HFF-Myc (cell line): ENCODE results near the gene PCDH1.

Experiments used
- DNase-seq: peaks from one replicate; pipeline ENCODE4 v3.0.0-alpha.2; 2011; ENCODE audit warnings: low read depth; ENCODE audit errors: extremely low read depth
- H3K4me3 ChIP-seq: replicated peaks from 2 replicates; pipeline ENCODE4 v1.5.1; 2011; ENCODE audit warnings: low read depth, mild to moderate bottlenecking, control low read depth, low read length
- CTCF ChIP-seq: IDR thresholded peaks from 2 replicates; pipeline ENCODE4 v1.5.1; 2012; ENCODE audit warnings: mild to moderate bottlenecking, low read depth, low read length, control low read depth; ENCODE audit errors: missing control alignments

PCDH1 gene

GRCh38 chr5:141910271-141910673 lies 32.1 kb upstream of the PCDH1 start:
- H3K4me3 ChIP-seq = no peak overlapping the region
- no peak for DNase-seq
- TF ChIP-seq CTCF = no peak

- no peak for DNase-seq
- no peak for TF ChIP-seq CTCF
- no peak overlapping the region for H3K4me3 ChIP-seq
Measured at GRCh38 chr5:141909212-141909611, 31.0 kb upstream of the PCDH1 start.

GRCh38 chr5:141908796-141909195 lies 30.6 kb upstream of the PCDH1 start:
- no peak for DNase-seq
- no peak for TF ChIP-seq CTCF
- H3K4me3 ChIP-seq = no peak overlapping the region

- TF ChIP-seq CTCF = no peak
- no peak overlapping the region for H3K4me3 ChIP-seq
- DNase-seq = no peak
Measured at GRCh38 chr5:141906972-141907371, 28.8 kb upstream of the PCDH1 start.

GRCh38 chr5:141906517-141906916 lies 28.3 kb upstream of the PCDH1 start:
- no peak overlapping the region for H3K4me3 ChIP-seq
- DNase-seq = no peak
- no peak for TF ChIP-seq CTCF

GRCh38 chr5:141904551-141904950 lies 26.3 kb upstream of the PCDH1 start:
- TF ChIP-seq CTCF = no peak
- DNase-seq = no peak

GRCh38 chr5:141903261-141903660 lies 25.1 kb upstream of the PCDH1 start:
- no peak overlapping the region for H3K4me3 ChIP-seq
- DNase-seq = no peak
- TF ChIP-seq CTCF = no peak

More at GRCh38 chr5:141904551-141904950, 26.3 kb upstream of the PCDH1 start:
- H3K4me3 ChIP-seq = no peak overlapping the region
